PC-3 (cell line): ENCODE results near the gene ACER1. TPM values are rescaled to one million over a fixed set of nuclear protein-coding genes. Genes with fewer than 3 reads are reported as not detected.

ENCODE experiments used
- ATAC-seq: fragments of 200-7000 bp; cut with Tn5 transposase; 2 replicates; pipeline ENCODE4 v1.9.1; 2020; ENCODE audit warnings: mild to moderate bottlenecking, moderate library complexity
- BruUV-seq: library from RNA; stranded (reverse); fragments of 400-500 nt; replicated peaks from 2 replicates; lab custom pipeline; 2021; lab: Mats Ljungman, UMichigan
- CTCF ChIA-PET: fragments of 300-600 bp; sonication (Branson Sonifier 250); formaldehyde crosslinking; loops from one replicate; lab custom pipeline; 2022; ENCODE audit warnings: antibody characterized with exemption; lab: Charles Lee
- POLR2A ChIA-PET: fragments of 300-600 bp; sonication (Branson Sonifier 250); formaldehyde crosslinking; loops from one replicate; lab custom pipeline; 2022; ENCODE audit warnings: antibody characterized with exemption; ENCODE audit not compliant: unreplicated experiment; lab: Charles Lee
- DNase-seq: peaks from one replicate; pipeline ENCODE4 v3.0.0-alpha.2; 2015
- H2AFZ ChIP-seq: fragments of 300-600 bp; sonication (generic); 2 replicates; pipeline ENCODE4 v1.6.0; 2016; ENCODE audit warnings: antibody characterized with exemption, low read length
- H3F3A ChIP-seq: fragments of 300-600 bp; sonication (generic); one replicate; pipeline ENCODE4 v1.6.0; 2017; ENCODE audit warnings: antibody characterized with exemption, low read length, control low read depth, mild to moderate bottlenecking; ENCODE audit not compliant: unreplicated experiment
- H3K27ac ChIP-seq: fragments of 300-600 bp; sonication (generic); 2 replicates; pipeline ENCODE4 v1.5.1; 2016; ENCODE audit warnings: mild to moderate bottlenecking, low read length
- H3K27me3 ChIP-seq: fragments of 300-600 bp; sonication (generic); 2 replicates; pipeline ENCODE4 v1.6.1; 2016; ENCODE audit warnings: low read length, mixed read lengths
- H3K36me3 ChIP-seq: fragments of 300-600 bp; sonication (generic); 2 replicates; pipeline ENCODE4 v1.6.1; 2016; ENCODE audit warnings: low read depth, mixed run types, low read length, mixed read lengths
- H3K4me1 ChIP-seq: fragments of 300-600 bp; sonication (generic); 2 replicates; pipeline ENCODE4 v1.5.1; 2016; ENCODE audit warnings: low read length; ENCODE audit not compliant: insufficient read depth
- H3K4me2 ChIP-seq: fragments of 300-600 bp; sonication (generic); 2 replicates; pipeline ENCODE4 v1.6.0; 2016; ENCODE audit warnings: low read length
- H3K4me3 ChIP-seq: fragments of 300-600 bp; sonication (generic); 2 replicates; pipeline ENCODE4 v1.5.1; 2016; ENCODE audit warnings: mild to moderate bottlenecking, low read length, mixed read lengths
- H3K79me2 ChIP-seq: fragments of 300-600 bp; sonication (generic); 2 replicates; pipeline ENCODE4 v1.6.1; 2017; ENCODE audit warnings: low read length, mixed read lengths
- H3K9ac ChIP-seq: fragments of 300-600 bp; sonication (generic); 2 replicates; pipeline ENCODE4 v1.6.0; 2016; ENCODE audit warnings: mild to moderate bottlenecking, low read length
- H3K9me2 ChIP-seq: fragments of 300-600 bp; sonication (generic); replicated peaks from 2 replicates; pipeline ENCODE4 v1.6.1; 2016; ENCODE audit warnings: mixed run types, low read length, mixed read lengths
- H3K9me3 ChIP-seq: fragments of 300-600 bp; sonication (generic); 2 replicates; pipeline ENCODE4 v1.6.1; 2016; ENCODE audit warnings: low read length, mixed read lengths
- H4K20me1 ChIP-seq: fragments of 300-600 bp; sonication (generic); 2 replicates; pipeline ENCODE4 v1.6.1; 2016; ENCODE audit warnings: low read length, mixed read lengths
- CTCF ChIP-seq: fragments of 300-600 bp; sonication (generic); conservative IDR thresholded peaks from 2 replicates; pipeline ENCODE4 v1.5.1; 2017; ENCODE audit warnings: antibody characterized with exemption, low read depth, mild to moderate bottlenecking, low read length
- EZH2 ChIP-seq: fragments of 300-600 bp; sonication (generic); IDR thresholded peaks from one replicate; pipeline ENCODE4 v1.6.1; 2017; ENCODE audit warnings: antibody characterized with exemption, mild to moderate bottlenecking, low read length; ENCODE audit not compliant: unreplicated experiment
- EZH2phosphoT487 ChIP-seq: fragments of 300-600 bp; sonication (generic); IDR thresholded peaks from 2 replicates; pipeline ENCODE4 v1.6.1; 2018; ENCODE audit warnings: mild to moderate bottlenecking, antibody characterized with exemption, low read length, borderline replicate concordance
- intact Hi-C: fragments of 100-400 bp; cut with micrococcal nuclease; formaldehyde crosslinking; loops from 2 replicates; pipeline ENCODE4 v1.9.0; 2023
- total RNA-seq: library from RNA; depleted of rRNA; stranded (reverse); fragments of >200 nt; gene quantifications from 2 replicates; pipeline ENCODE4 v1.2.3, GENCODE V29; 2014

ACER1 gene
- total RNA-seq, 1 experiment from 2014 or later, result not detected

GRCh38 chr19:6278740-6279619 lies 54.4 kb downstream of the ACER1 start:
- peaks cover 5% of the 10 kb centered on the region for H3F3A ChIP-seq
- H3K4me2 ChIP-seq, result peak overlapping the region; percentile 100
- no peak overlapping the region for H3K27ac ChIP-seq
- H3K9ac ChIP-seq, result peak overlapping the region; percentile 92
- H3K36me3 ChIP-seq, result no peaks in the 10 kb centered on the region; the same call in 1 of the 2 replicates
- ChIA-PET CTCF (no interaction called here), POLR2A (interaction anchor here (0.5 kb wide), 1 partner anchor 29 kb away, joined by 5 read pairs; no protein-coding TSS in a partner anchor)
- peak overlapping the region; percentile 22; the same call in 1 of the 2 replicates for H2AFZ ChIP-seq
- peaks cover 6% of the 10 kb centered on the region; the same call in 1 of the 2 replicates for H4K20me1 ChIP-seq
- H3K9me2 ChIP-seq, result no peaks in the 10 kb centered on the region
- no peaks in the 10 kb centered on the region for H3K27me3 ChIP-seq
- H3K9me3 ChIP-seq, result no peaks in the 10 kb centered on the region
- H3K4me3 ChIP-seq, result peak overlapping the region; percentile 97
- peaks cover 53% of the 10 kb centered on the region for H3K79me2 ChIP-seq
- BruUV-seq, result no TSS peak
- no peak for ATAC-seq
- DNase-seq, result no peak
- peaks cover 31% of the 10 kb centered on the region for H3K4me1 ChIP-seq
- no peak for TF ChIP-seq EZH2
- TF ChIP-seq EZH2phosphoT487, result no peak
- TF ChIP-seq CTCF, result no peak
- intact Hi-C loops, result no loop called here

GRCh38 chr19:6278051-6278450 lies 55.4 kb downstream of the ACER1 start:
- Histone ChIP-seq H3K79me2 (peaks cover 59% of the 10 kb centered on the region), H4K20me1 (peaks cover 6% of the 10 kb centered on the region; the same call in 1 of the 2 replicates), H2AFZ (no peak overlapping the region), H3F3A (peaks cover 6% of the 10 kb centered on the region), H3K4me2 (peak overlapping the region; percentile 40; the same call in 1 of the 2 replicates), H3K27me3 (no peaks in the 10 kb centered on the region), H3K9me3 (no peaks in the 10 kb centered on the region), H3K4me3 (no peak overlapping the region; the same call in 1 of the 2 replicates), H3K4me1 (peaks cover 39% of the 10 kb centered on the region), H3K9me2 (no peaks in the 10 kb centered on the region), H3K27ac (no peak overlapping the region), H3K9ac (no peak overlapping the region), H3K36me3 (no peaks in the 10 kb centered on the region; the same call in 1 of the 2 replicates)
- BruUV-seq, result no TSS peak
- intact Hi-C loops, result no loop called here
- no peak for ATAC-seq
- DNase-seq, result no peak
- POLR2A ChIA-PET, result no interaction called here
- TF ChIP-seq EZH2phosphoT487 (no peak), EZH2 (no peak), CTCF (no peak)
- CTCF ChIA-PET, result no interaction called here
